ENCODE data around the gene HNRNPL. TPM values are rescaled to one million over a fixed set of nuclear protein-coding genes. Genes with fewer than 3 reads are reported as not detected.

Gene HNRNPL
- total and polyA plus RNA-seq, 9 of the 15 experiments (the other 6 are each of a cell fraction or from before 2014, with no cell fraction given), result 39.5 to 610 (median 299) TPM

DNA sequence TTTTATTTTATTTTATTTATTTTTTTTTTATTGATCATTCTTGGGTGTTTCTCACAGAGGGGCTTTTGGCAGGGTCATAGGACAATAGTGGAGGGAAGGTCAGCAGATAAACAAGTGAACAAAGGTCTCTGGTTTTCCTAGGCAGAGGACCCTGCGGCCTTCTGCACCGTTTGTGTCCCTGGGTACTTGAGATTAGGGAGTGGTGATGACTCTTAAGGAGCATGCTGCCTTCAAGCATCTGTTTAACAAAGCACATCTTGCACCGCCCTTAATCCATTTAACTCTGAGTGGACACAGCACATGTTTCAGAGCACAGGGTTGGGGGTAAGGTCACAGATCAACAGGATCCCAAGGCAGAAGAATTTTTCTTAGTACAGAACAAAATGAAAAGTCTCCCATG is 5.2 kb upstream of the HNRNPL start (continued):
- TF ChIP-seq, protein P1, sequence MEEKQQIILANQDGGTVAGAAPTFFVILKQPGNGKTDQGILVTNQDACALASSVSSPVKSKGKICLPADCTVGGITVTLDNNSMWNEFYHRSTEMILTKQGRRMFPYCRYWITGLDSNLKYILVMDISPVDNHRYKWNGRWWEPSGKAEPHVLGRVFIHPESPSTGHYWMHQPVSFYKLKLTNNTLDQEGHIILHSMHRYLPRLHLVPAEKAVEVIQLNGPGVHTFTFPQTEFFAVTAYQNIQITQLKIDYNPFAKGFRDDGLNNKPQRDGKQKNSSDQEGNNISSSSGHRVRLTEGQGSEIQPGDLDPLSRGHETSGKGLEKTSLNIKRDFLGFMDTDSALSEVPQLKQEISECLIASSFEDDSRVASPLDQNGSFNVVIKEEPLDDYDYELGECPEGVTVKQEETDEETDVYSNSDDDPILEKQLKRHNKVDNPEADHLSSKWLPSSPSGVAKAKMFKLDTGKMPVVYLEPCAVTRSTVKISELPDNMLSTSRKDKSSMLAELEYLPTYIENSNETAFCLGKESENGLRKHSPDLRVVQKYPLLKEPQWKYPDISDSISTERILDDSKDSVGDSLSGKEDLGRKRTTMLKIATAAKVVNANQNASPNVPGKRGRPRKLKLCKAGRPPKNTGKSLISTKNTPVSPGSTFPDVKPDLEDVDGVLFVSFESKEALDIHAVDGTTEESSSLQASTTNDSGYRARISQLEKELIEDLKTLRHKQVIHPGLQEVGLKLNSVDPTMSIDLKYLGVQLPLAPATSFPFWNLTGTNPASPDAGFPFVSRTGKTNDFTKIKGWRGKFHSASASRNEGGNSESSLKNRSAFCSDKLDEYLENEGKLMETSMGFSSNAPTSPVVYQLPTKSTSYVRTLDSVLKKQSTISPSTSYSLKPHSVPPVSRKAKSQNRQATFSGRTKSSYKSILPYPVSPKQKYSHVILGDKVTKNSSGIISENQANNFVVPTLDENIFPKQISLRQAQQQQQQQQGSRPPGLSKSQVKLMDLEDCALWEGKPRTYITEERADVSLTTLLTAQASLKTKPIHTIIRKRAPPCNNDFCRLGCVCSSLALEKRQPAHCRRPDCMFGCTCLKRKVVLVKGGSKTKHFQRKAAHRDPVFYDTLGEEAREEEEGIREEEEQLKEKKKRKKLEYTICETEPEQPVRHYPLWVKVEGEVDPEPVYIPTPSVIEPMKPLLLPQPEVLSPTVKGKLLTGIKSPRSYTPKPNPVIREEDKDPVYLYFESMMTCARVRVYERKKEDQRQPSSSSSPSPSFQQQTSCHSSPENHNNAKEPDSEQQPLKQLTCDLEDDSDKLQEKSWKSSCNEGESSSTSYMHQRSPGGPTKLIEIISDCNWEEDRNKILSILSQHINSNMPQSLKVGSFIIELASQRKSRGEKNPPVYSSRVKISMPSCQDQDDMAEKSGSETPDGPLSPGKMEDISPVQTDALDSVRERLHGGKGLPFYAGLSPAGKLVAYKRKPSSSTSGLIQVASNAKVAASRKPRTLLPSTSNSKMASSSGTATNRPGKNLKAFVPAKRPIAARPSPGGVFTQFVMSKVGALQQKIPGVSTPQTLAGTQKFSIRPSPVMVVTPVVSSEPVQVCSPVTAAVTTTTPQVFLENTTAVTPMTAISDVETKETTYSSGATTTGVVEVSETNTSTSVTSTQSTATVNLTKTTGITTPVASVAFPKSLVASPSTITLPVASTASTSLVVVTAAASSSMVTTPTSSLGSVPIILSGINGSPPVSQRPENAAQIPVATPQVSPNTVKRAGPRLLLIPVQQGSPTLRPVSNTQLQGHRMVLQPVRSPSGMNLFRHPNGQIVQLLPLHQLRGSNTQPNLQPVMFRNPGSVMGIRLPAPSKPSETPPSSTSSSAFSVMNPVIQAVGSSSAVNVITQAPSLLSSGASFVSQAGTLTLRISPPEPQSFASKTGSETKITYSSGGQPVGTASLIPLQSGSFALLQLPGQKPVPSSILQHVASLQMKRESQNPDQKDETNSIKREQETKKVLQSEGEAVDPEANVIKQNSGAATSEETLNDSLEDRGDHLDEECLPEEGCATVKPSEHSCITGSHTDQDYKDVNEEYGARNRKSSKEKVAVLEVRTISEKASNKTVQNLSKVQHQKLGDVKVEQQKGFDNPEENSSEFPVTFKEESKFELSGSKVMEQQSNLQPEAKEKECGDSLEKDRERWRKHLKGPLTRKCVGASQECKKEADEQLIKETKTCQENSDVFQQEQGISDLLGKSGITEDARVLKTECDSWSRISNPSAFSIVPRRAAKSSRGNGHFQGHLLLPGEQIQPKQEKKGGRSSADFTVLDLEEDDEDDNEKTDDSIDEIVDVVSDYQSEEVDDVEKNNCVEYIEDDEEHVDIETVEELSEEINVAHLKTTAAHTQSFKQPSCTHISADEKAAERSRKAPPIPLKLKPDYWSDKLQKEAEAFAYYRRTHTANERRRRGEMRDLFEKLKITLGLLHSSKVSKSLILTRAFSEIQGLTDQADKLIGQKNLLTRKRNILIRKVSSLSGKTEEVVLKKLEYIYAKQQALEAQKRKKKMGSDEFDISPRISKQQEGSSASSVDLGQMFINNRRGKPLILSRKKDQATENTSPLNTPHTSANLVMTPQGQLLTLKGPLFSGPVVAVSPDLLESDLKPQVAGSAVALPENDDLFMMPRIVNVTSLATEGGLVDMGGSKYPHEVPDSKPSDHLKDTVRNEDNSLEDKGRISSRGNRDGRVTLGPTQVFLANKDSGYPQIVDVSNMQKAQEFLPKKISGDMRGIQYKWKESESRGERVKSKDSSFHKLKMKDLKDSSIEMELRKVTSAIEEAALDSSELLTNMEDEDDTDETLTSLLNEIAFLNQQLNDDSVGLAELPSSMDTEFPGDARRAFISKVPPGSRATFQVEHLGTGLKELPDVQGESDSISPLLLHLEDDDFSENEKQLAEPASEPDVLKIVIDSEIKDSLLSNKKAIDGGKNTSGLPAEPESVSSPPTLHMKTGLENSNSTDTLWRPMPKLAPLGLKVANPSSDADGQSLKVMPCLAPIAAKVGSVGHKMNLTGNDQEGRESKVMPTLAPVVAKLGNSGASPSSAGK (IDR thresholded peaks at IDR 0.05), result peak; percentile 17; the same call in 1 of the 2 replicates
- TF ChIP-seq NCOR1 (IDR thresholded peaks at IDR 0.05) (peak; percentile 45; the same call in 1 of the 2 replicates), CBFA2T2 (conservative IDR thresholded peaks at IDR 0.05) (peak; percentile 78), KDM1A (IDR thresholded peaks at IDR 0.05) (peak in 1 of 2 experiments; percentile 38; a peak in 1 of 4 replicates)
- TF ChIP-seq, protein P2, sequence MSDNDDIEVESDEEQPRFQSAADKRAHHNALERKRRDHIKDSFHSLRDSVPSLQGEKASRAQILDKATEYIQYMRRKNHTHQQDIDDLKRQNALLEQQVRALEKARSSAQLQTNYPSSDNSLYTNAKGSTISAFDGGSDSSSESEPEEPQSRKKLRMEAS (CRISPR knock-in tag; IDR thresholded peaks at IDR 0.05), result peak; percentile 67
